HepG2 (cell line): Measurements from ENCODE around the gene RSRC2. TPM values are rescaled to one million over a fixed set of nuclear protein-coding genes. Genes with fewer than 3 reads are reported as not detected.

Source experiments
- ATAC-seq: fragments of 200-7000 bp; cut with Tn5 transposase; 3 replicates; pipeline ENCODE4 v1.9.1; 2020; ENCODE audit warnings: mild to moderate bottlenecking, moderate library complexity
- BruUV-seq: library from RNA; stranded (reverse); fragments of 400-500 nt; replicated peaks from 2 replicates; lab custom pipeline; 2021; lab: Mats Ljungman, UMichigan
- CTCF ChIA-PET: fragments of 300-600 bp; formaldehyde crosslinking; extraction: SDS; loops from one replicate; lab custom pipeline; 2021; ENCODE audit warnings: low total read pairs, inconsistent platforms, low intra/inter-chr PET ratio; lab: Yijun Ruan, JAX
- POLR2A ChIA-PET: fragments of 350-600 bp; sonication (Branson Sonifier 250); formaldehyde crosslinking; loops from one replicate; lab custom pipeline; 2020; ENCODE audit warnings: antibody characterized with exemption, inconsistent platforms; lab: Yijun Ruan, JAX
- DNase-seq: peaks from one replicate; pipeline ENCODE4 v3.0.0-alpha.2; 2015; ENCODE audit warnings: low spot score
- FAIRE-seq: peaks from 3 replicates; lab custom pipeline; 2011; peaks lifted over from hg19 to GRCh38; lab: Jason Lieb, UNC
- H2AFZ ChIP-seq: one replicate; pipeline ENCODE4 v1.6.1; 2011; ENCODE audit warnings: low read length, inconsistent platforms
- H3K27ac ChIP-seq: fragments of 300-600 bp; 3 replicates; pipeline ENCODE4 v1.8.0; 2011; ENCODE audit warnings: mixed run types, mild to moderate bottlenecking, mixed read lengths, low read length, inconsistent platforms; ENCODE audit not compliant: insufficient read depth; ENCODE audit errors: extremely low read length
- H3K27me3 ChIP-seq, 2 experiments: fragments of 200-600 bp in 1 of 2; 2 replicates in 1 of 2; 3 replicates in 1 of 2; pipeline versions ENCODE4 v1.6.0 to v1.8.0; 2011; ENCODE audit warnings: low read length in 2 of 2, mild to moderate bottlenecking in 2 of 2, moderate library complexity in 2 of 2, inconsistent platforms in 1 of 2; ENCODE audit not compliant: insufficient read depth in 2 of 2, control insufficient read depth in 1 of 2
- H3K36me3 ChIP-seq, 2 experiments: fragments of 200-600 bp in 1 of 2; replicated peaks in 1 of 2; 2 replicates in 1 of 2; 3 replicates in 1 of 2; pipeline versions ENCODE4 v1.5.1 to v1.8.0; 2011; ENCODE audit warnings: low read length in 2 of 2, inconsistent platforms in 1 of 2; ENCODE audit not compliant: insufficient read depth in 2 of 2, control insufficient read depth in 1 of 2
- H3K4me1 ChIP-seq: 2 replicates; pipeline ENCODE4 v1.5.1; 2012; ENCODE audit warnings: low read length, inconsistent platforms; ENCODE audit not compliant: insufficient read depth
- H3K4me2 ChIP-seq: 2 replicates; pipeline ENCODE4 v1.6.0; 2011; ENCODE audit warnings: low read depth, low read length, inconsistent platforms
- H3K4me3 ChIP-seq, 3 experiments: fragments of 200-600 bp in 1 of 3; sonication (generic), shearing (Covaris generic) in 1 of 3; replicated peaks in 1 of 3; 2 replicates each; pipeline ENCODE4 v1.5.1; 2011 to 2016; ENCODE audit warnings: low read length in 3 of 3, inconsistent platforms in 2 of 3, low read depth in 2 of 3, mild to moderate bottlenecking in 2 of 3, control low read depth in 1 of 3, mixed read lengths in 1 of 3; ENCODE audit not compliant: insufficient read depth in 1 of 3
- H3K79me2 ChIP-seq: one replicate; pipeline ENCODE4 v1.6.1; 2011; ENCODE audit warnings: low read length, inconsistent platforms; ENCODE audit not compliant: insufficient read depth
- H3K9ac ChIP-seq: 2 replicates; pipeline ENCODE4 v1.6.0; 2011; ENCODE audit warnings: mild to moderate bottlenecking, low read depth, low read length, inconsistent platforms; ENCODE audit not compliant: insufficient read depth
- H3K9me3 ChIP-seq: 2 replicates; pipeline ENCODE4 v1.5.1; 2012; ENCODE audit warnings: mild to moderate bottlenecking, low read length
- H4K20me1 ChIP-seq: 2 replicates; pipeline ENCODE4 v1.6.0; 2011; ENCODE audit warnings: inconsistent platforms, mild to moderate bottlenecking, low read length, moderate library complexity; ENCODE audit not compliant: insufficient read depth
- CBX1 ChIP-seq: IDR thresholded peaks from one replicate; pipeline ENCODE4 v1.6.1; 2016; ENCODE audit warnings: antibody characterized with exemption, low read depth
- KAT2B ChIP-seq: fragments of 150-350 bp; IDR thresholded peaks from 2 replicates; pipeline ENCODE4 v1.6.1; 2014; ENCODE audit warnings: low read depth, low read length, borderline replicate concordance
- MIXL1 ChIP-seq: IDR thresholded peaks from 2 replicates; pipeline ENCODE4 v1.6.1; 2016
- NCOA1 ChIP-seq: sonication (generic); formaldehyde crosslinking; IDR thresholded peaks from 2 replicates; pipeline ENCODE4 v1.9.0; 2021; ENCODE audit warnings: missing genetic modification reagents
- NFE2 ChIP-seq: sonication (generic); formaldehyde crosslinking; IDR thresholded peaks from 2 replicates; pipeline ENCODE4 v1.4.0; 2020; ENCODE audit warnings: missing genetic modification reagents
- SALL2 ChIP-seq: sonication (generic); formaldehyde crosslinking; IDR thresholded peaks from 2 replicates; pipeline ENCODE4 v1.8.1; 2023; ENCODE audit warnings: mild to moderate bottlenecking, missing genetic modification reagents, inconsistent platforms
- SRY ChIP-seq: sonication (generic); formaldehyde crosslinking; IDR thresholded peaks from 2 replicates; pipeline ENCODE4 v1.8.0; 2022; ENCODE audit warnings: mild to moderate bottlenecking, missing genetic modification reagents
- ZMAT3 ChIP-seq: sonication (generic); formaldehyde crosslinking; conservative IDR thresholded peaks from 2 replicates; pipeline ENCODE4 v1.7.0; 2021; ENCODE audit warnings: missing genetic modification reagents
- ZNF253 ChIP-seq: sonication (generic); formaldehyde crosslinking; IDR thresholded peaks from 2 replicates; pipeline ENCODE4 v1.8.0; 2022; ENCODE audit warnings: mild to moderate bottlenecking, missing genetic modification reagents, borderline replicate concordance
- WGBS: methylation state at CpG from one replicate; pipeline ENCODE4 v1.1.6; 2017; ENCODE audit warnings: low lambda C conversion rate; 5-methylcytosine and 5-hydroxymethylcytosine counted together
- in situ Hi-C: cut with HindIII; loops from 2 replicates; pipeline ENCODE4 v1.10.0; 2017; ENCODE audit warnings: low pct_unique_long_range_greater_than_20kb; ENCODE audit not compliant: extremely low pct_ligation_motif_present
- intact Hi-C: fragments of 100-400 bp; cut with micrococcal nuclease; formaldehyde crosslinking; loops from one replicate; pipeline ENCODE4 v1.10.0; 2022; ENCODE audit not compliant: unreplicated experiment
- polyA plus RNA-seq, 8 experiments: library from polyadenylated mRNA; depleted of rRNA in 3 of 8; stranded (reverse) in 7 of 8; unstranded in 1 of 8; fragments of >200 nt; fragmentation: Illumina TruSeq in 4 of 8; extraction: Trizol in 4 of 8; gene quantifications; 2 replicates each; pipeline versions ENCODE4 v1.2.1 to v1.2.3, GENCODE V29; 2011 to 2016; ENCODE audit warnings: low read depth in 4 of 8, missing spikeins in 1 of 8, mixed read lengths in 1 of 8; ENCODE audit not compliant: insufficient read depth in 1 of 8
- total RNA-seq, 5 experiments: library from RNA; depleted of rRNA; stranded (reverse); fragments of >200 nt; fragmentation: Illumina TruSeq; extraction: Trizol; gene quantifications; 2 replicates each; pipeline ENCODE4 v1.2.3, GENCODE V29; 2016; ENCODE audit warnings: low read depth in 1 of 5
- TF ChIP-seq, protein P1 (sequence below): IDR thresholded peaks from 2 replicates; pipeline ENCODE4 v1.6.1; 2012; ENCODE audit warnings: low read depth, low read length, improper control_type of control experiment
- TF ChIP-seq, protein P2 (sequence below): sonication (generic); formaldehyde crosslinking; IDR thresholded peaks from 2 replicates; pipeline ENCODE4 v1.4.0; 2020; ENCODE audit warnings: missing genetic modification reagents
- TF ChIP-seq, protein P3 (sequence below): IDR thresholded peaks from 2 replicates; pipeline ENCODE4 v1.4.0; 2020; ENCODE audit warnings: mild to moderate bottlenecking, missing genetic modification reagents

RSRC2 gene
- total and polyA plus RNA-seq, 2 of the 13 experiments (the other 11 are each of a cell fraction or from before 2014, with no cell fraction given), result 31.4 to 77.8 TPM

DNA sequence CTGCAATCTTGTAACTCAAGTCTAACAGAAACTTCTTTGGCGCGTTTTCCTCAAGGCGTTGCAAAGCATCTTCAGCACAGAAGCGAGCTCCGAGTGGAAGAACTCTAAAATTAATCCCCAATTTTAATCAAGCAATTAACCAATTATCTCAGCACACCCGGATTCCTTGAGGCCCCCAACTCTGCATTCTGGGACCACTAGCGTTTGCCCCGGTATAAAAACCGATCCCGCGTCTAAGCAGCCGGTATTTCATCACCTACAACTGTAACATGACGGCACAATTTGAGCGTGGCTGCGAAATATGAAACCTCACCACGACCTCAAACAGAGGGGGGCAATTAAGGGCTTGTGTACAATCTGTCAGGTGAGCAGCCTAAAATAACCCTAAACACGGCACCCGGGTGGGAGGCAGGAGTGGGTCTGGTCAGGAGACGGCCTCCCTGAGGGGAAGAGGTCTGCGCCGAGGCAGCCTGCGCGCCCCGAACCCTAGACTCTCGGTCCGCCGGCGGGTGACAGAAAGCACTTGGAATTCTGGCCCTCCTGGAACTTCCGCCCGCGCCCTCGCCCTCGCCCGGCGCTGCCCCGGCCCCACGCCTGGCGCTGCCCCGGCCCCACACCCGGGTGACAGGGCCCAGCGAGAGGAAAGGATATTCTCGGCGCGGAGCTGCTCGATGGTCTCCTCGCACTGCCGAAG is 26.6 kb downstream of the RSRC2 start:
- Histone ChIP-seq H4K20me1 (peaks cover 5% of the 10 kb centered on the region; the same call in 1 of the 2 replicates), H3K4me1 (peaks cover 41% of the 10 kb centered on the region), H3K27ac (peak overlapping the region; percentile 98), H2AFZ (no peak overlapping the region), H3K79me2 (peaks cover 42% of the 10 kb centered on the region), H3K36me3 (peaks cover 2 to 8% of the 10 kb centered on the region in 2 experiments; a peak in 4 of 5 replicates), H3K4me3 (peak overlapping the region; percentile 84 to 98 (median 86)), H3K9me3 (no peaks in the 10 kb centered on the region), H3K27me3 (no peaks in the 10 kb centered on the region; a peak in 1 of 5 replicates), H3K4me2 (peak overlapping the region; percentile 78), H3K9ac (peak overlapping the region; percentile 96)
- under 1% methylated on average over 17 of the region's 47 CpGs for WGBS
- in situ Hi-C loops, result no loop called here
- intact Hi-C loops, result no loop called here
- FAIRE-seq, result no peak
- ChIA-PET POLR2A (interaction anchor here (0.5 to 5.4 kb wide), 25 partner anchors 9 to 733 kb away, joined by 3 to 122 read pairs (median 4); partner anchors contain the start of genes KNTC1, MPHOSPH9, MTRFR and RSRC2), CTCF (interaction anchor here (1.3 kb wide), 1 partner anchor 7 kb away, joined by 3 read pairs; no protein-coding TSS in a partner anchor)
- peak; percentile 70 for DNase-seq
- peak; percentile 51 for ATAC-seq
- TSS peak; percentile 61 for BruUV-seq
- TF ChIP-seq, protein P1, sequence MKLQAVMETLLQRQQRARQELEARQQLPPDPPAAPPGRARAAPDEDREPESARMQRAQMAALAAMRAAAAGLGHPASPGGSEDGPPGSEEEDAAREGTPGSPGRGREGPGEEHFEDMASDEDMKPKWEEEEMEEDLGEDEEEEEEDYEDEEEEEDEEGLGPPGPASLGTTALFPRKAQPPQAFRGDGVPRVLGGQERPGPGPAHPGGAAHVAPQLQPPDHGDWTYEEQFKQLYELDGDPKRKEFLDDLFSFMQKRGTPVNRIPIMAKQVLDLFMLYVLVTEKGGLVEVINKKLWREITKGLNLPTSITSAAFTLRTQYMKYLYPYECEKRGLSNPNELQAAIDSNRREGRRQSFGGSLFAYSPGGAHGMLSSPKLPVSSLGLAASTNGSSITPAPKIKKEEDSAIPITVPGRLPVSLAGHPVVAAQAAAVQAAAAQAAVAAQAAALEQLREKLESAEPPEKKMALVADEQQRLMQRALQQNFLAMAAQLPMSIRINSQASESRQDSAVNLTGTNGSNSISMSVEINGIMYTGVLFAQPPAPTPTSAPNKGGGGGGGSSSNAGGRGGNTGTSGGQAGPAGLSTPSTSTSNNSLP, result 0 out of 2 replicates have a peak, but pooled peaks have one; percentile 20
- TF ChIP-seq MIXL1 (CRISPR knock-in tag) (no peak), CBX1 (no peak), ZMAT3 (no peak; the same call in 1 of the 2 replicates), ZNF253 (0 out of 2 replicates have a peak, but pooled peaks have one; percentile 9), SRY (CRISPR knock-in tag) (peak; percentile 42; the same call in 1 of the 2 replicates), NFE2 (CRISPR knock-in tag) (no peak), NCOA1 (CRISPR knock-in tag) (0 out of 2 replicates have a peak, but pooled peaks have one; percentile 49), KAT2B (no peak), SALL2 (peak; percentile 14; the same call in 1 of the 2 replicates)
- TF ChIP-seq, protein P2, sequence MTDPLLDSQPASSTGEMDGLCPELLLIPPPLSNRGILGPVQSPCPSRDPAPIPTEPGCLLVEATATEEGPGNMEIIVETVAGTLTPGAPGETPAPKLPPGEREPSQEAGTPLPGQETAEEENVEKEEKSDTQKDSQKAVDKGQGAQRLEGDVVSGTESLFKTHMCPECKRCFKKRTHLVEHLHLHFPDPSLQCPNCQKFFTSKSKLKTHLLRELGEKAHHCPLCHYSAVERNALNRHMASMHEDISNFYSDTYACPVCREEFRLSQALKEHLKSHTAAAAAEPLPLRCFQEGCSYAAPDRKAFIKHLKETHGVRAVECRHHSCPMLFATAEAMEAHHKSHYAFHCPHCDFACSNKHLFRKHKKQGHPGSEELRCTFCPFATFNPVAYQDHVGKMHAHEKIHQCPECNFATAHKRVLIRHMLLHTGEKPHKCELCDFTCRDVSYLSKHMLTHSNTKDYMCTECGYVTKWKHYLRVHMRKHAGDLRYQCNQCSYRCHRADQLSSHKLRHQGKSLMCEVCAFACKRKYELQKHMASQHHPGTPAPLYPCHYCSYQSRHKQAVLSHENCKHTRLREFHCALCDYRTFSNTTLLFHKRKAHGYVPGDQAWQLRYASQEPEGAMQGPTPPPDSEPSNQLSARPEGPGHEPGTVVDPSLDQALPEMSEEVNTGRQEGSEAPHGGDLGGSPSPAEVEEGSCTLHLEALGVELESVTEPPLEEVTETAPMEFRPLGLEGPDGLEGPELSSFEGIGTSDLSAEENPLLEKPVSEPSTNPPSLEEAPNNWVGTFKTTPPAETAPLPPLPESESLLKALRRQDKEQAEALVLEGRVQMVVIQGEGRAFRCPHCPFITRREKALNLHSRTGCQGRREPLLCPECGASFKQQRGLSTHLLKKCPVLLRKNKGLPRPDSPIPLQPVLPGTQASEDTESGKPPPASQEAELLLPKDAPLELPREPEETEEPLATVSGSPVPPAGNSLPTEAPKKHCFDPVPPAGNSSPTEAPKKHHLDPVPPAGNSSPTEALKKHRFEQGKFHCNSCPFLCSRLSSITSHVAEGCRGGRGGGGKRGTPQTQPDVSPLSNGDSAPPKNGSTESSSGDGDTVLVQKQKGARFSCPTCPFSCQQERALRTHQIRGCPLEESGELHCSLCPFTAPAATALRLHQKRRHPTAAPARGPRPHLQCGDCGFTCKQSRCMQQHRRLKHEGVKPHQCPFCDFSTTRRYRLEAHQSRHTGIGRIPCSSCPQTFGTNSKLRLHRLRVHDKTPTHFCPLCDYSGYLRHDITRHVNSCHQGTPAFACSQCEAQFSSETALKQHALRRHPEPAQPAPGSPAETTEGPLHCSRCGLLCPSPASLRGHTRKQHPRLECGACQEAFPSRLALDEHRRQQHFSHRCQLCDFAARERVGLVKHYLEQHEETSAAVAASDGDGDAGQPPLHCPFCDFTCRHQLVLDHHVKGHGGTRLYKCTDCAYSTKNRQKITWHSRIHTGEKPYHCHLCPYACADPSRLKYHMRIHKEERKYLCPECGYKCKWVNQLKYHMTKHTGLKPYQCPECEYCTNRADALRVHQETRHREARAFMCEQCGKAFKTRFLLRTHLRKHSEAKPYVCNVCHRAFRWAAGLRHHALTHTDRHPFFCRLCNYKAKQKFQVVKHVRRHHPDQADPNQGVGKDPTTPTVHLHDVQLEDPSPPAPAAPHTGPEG (CRISPR knock-in tag), result peak; percentile 26
- TF ChIP-seq, protein P3, sequence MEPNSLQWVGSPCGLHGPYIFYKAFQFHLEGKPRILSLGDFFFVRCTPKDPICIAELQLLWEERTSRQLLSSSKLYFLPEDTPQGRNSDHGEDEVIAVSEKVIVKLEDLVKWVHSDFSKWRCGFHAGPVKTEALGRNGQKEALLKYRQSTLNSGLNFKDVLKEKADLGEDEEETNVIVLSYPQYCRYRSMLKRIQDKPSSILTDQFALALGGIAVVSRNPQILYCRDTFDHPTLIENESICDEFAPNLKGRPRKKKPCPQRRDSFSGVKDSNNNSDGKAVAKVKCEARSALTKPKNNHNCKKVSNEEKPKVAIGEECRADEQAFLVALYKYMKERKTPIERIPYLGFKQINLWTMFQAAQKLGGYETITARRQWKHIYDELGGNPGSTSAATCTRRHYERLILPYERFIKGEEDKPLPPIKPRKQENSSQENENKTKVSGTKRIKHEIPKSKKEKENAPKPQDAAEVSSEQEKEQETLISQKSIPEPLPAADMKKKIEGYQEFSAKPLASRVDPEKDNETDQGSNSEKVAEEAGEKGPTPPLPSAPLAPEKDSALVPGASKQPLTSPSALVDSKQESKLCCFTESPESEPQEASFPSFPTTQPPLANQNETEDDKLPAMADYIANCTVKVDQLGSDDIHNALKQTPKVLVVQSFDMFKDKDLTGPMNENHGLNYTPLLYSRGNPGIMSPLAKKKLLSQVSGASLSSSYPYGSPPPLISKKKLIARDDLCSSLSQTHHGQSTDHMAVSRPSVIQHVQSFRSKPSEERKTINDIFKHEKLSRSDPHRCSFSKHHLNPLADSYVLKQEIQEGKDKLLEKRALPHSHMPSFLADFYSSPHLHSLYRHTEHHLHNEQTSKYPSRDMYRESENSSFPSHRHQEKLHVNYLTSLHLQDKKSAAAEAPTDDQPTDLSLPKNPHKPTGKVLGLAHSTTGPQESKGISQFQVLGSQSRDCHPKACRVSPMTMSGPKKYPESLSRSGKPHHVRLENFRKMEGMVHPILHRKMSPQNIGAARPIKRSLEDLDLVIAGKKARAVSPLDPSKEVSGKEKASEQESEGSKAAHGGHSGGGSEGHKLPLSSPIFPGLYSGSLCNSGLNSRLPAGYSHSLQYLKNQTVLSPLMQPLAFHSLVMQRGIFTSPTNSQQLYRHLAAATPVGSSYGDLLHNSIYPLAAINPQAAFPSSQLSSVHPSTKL, result peak; percentile 24; the same call in 1 of the 2 replicates
